NCI-H2081 (cell line): ENCODE data around the gene ABL1.
"Not testable (repeated sequence)": the region's sequence is repeated elsewhere in the genome, so short reads cannot be mapped to it uniquely, and the experiment has no call there.

Source experiments
- DNase-seq, 2 experiments: peaks; one replicate each; lab custom pipeline; 2025; lab: John Stamatoyannopoulos, UW

ABL1 gene

GRCh38 chr9:130834371-130835336 lies at the start of gene ABL1:
Gene ABL1, plus strand, starts transcription at chr9:130835254. Its CDS starts 193 bp downstream, at chr9:130835447.
- peak; percentile 82 to 87 for DNase-seq

GRCh38 chr9:130785940-130786508 lies 49.0 kb upstream of the ABL1 start:
- DNase-seq = no peak

- no peak for DNase-seq
Measured at GRCh38 chr9:130786526-130786925, 48.5 kb upstream of the ABL1 start.

- no peak for DNase-seq
Measured at GRCh38 chr9:130789747-130790672, 45.0 kb upstream of the ABL1 start.

- no peak for DNase-seq
Measured at GRCh38 chr9:130791303-130791894, 43.7 kb upstream of the ABL1 start.

GRCh38 chr9:130793589-130793988 lies 41.5 kb upstream of the ABL1 start:
- DNase-seq = no peak

- not testable (repeated sequence) for DNase-seq
Measured at GRCh38 chr9:130794021-130794420, 41.0 kb upstream of the ABL1 start.

GRCh38 chr9:130794423-130794822 lies 40.6 kb upstream of the ABL1 start:
- not testable (repeated sequence) for DNase-seq

GRCh38 chr9:130794923-130795495 lies 40.0 kb upstream of the ABL1 start:
- DNase-seq = no peak

GRCh38 chr9:130803116-130803515 lies 31.9 kb upstream of the ABL1 start:
- DNase-seq = not testable (repeated sequence)

GRCh38 chr9:130805510-130806326 lies 29.3 kb upstream of the ABL1 start:
- DNase-seq = no peak

GRCh38 chr9:130806327-130806716 lies 28.7 kb upstream of the ABL1 start:
- peak in 1 of 2 experiments; percentile 25 for DNase-seq

- DNase-seq = no peak
Measured at GRCh38 chr9:130810609-130811136, 24.4 kb upstream of the ABL1 start.

GRCh38 chr9:130815242-130815808 lies 19.7 kb upstream of the ABL1 start:
- no peak for DNase-seq

GRCh38 chr9:130817914-130818313 lies 17.1 kb upstream of the ABL1 start:
- DNase-seq = no peak

GRCh38 chr9:130820135-130820738 lies 14.8 kb upstream of the ABL1 start:
- no peak for DNase-seq

GRCh38 chr9:130823435-130823834 lies 11.6 kb upstream of the ABL1 start:
- no peak for DNase-seq

GRCh38 chr9:130824079-130824478 lies 11.0 kb upstream of the ABL1 start:
- no peak for DNase-seq

GRCh38 chr9:130824643-130825350 lies 10.3 kb upstream of the ABL1 start:
- peak; percentile 14 to 26 for DNase-seq
